ENCODE measurements around the gene TTL. TPM values are rescaled to one million over a fixed set of nuclear protein-coding genes. Genes with fewer than 3 reads are reported as not detected.

TTL gene
- total RNA-seq, 1 experiment from 2014 or later: 58.9 TPM

DNA sequence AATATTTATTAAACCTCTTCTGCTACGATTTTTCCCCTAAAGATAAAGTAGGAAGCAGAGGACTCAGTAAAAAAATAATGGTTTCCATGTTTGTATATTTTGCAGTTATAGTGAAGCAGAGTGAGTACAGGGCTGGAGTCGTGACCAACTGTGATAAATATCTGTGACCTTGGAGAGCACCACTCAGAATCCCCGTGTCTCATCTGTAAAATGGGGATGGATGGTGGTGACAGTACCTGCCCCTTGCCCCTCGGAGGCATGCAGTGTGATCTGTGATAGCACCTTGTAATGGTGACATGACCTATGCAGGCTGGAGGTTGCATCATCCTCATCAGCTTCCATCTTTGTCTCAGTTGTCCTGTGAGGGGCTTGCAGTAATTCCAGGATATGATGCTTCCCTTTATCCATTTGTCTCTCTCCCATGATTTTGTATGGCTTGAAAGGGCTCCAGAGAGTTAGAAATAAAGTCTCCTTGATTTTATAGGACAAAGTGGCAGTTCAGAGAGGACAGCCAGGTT is 5.5 kb downstream of the TTL start:
- no CpG with 5 or more reads among the region's 4 CpGs for WGBS (ENCODE audit: extremely low coverage, insufficient read length, low lambda C conversion rate)
- Mint-ChIP-seq H3K4me3 (no peak overlapping the region), H3K27me3 (ENCODE audit: low read depth) (peaks cover 1% of the 10 kb centered on the region; the same call in 1 of the 2 replicates), H3K4me1 (peaks cover 10 to 12% of the 10 kb centered on the region in 2 experiments), H3K9me3 (no peaks in the 10 kb centered on the region; a peak in 1 of 5 replicates), H3K36me3 (ENCODE audit: insufficient read depth in 1 of 3, low read depth in 3 of 3) (peaks cover 16 to 51% (median 32%) of the 10 kb centered on the region in 3 experiments; a peak in 6 of 7 replicates), H3K27ac (no peak overlapping the region; a peak in 1 of 7 replicates)
- no peak overlapping the region for H4K5ac ChIP-seq (ENCODE audit: insufficient read length, low read depth, low read length)
- H2BK15ac ChIP-seq (ENCODE audit: low read depth, low read length): no peak overlapping the region
- TF ChIP-seq CTCF (conservative IDR thresholded peaks at IDR 0.05): no peak
- H2BK12ac ChIP-seq (ENCODE audit: insufficient read length, low read depth, low read length): no peak overlapping the region
- H3K4ac ChIP-seq (ENCODE audit: low read depth, low read length): no peak overlapping the region
- H2AFZ ChIP-seq (ENCODE audit: low read length): no peak overlapping the region
- H3K9me3 ChIP-seq (ENCODE audit: control insufficient read depth, low read depth, low read length): no peaks in the 10 kb centered on the region
- no peaks in the 10 kb centered on the region; the same call in 1 of the 2 replicates for H3K27me3 ChIP-seq (ENCODE audit: insufficient read depth, low read length)
- H3K23ac ChIP-seq (ENCODE audit: insufficient read length, low read depth, low read length): no peak overlapping the region
- no peak overlapping the region for H3T11ph ChIP-seq (ENCODE audit: low read length)
- H3K27ac ChIP-seq (ENCODE audit: insufficient read length, low read depth, low read length): no peak overlapping the region
- H2BK120ac ChIP-seq (ENCODE audit: low read depth, low read length, poor library complexity, severe bottlenecking): no peak overlapping the region
- H2AK5ac ChIP-seq (ENCODE audit: insufficient read length, low read length): no peak overlapping the region
- no peak for DNase-seq
- no peaks in the 10 kb centered on the region for H4K20me1 ChIP-seq (ENCODE audit: control insufficient read depth, insufficient read depth, insufficient read length)
- no peak overlapping the region for H4K91ac ChIP-seq (ENCODE audit: insufficient read length, low read depth, low read length)
- no peak overlapping the region for H2BK20ac ChIP-seq (ENCODE audit: low read depth, low read length, poor library complexity, severe bottlenecking)
- peaks cover 9% of the 10 kb centered on the region for H3K23me2 ChIP-seq (ENCODE audit: insufficient read length, low read depth, low read length, poor library complexity, severe bottlenecking)
- no peak overlapping the region for H3K9ac ChIP-seq (ENCODE audit: extremely low read depth, insufficient read length, low read length)
- H3K79me1 ChIP-seq (ENCODE audit: insufficient read depth, low read depth, low read length, poor library complexity, severe bottlenecking): no peaks in the 10 kb centered on the region
- H3K14ac ChIP-seq (ENCODE audit: insufficient read depth, low read length): no peak overlapping the region
- H3K4me1 ChIP-seq (ENCODE audit: insufficient read depth, low read length): no peaks in the 10 kb centered on the region; the same call in 1 of the 2 replicates
- H2BK5ac ChIP-seq (ENCODE audit: insufficient read length, low read length): no peak overlapping the region
- peaks cover 6% of the 10 kb centered on the region; the same call in 1 of the 2 replicates for H3K79me2 ChIP-seq (ENCODE audit: insufficient read depth, low read length)
- no peak overlapping the region for H4K8ac ChIP-seq (replicated peaks; ENCODE audit: insufficient read length, low read depth, low read length)
- H3K56ac ChIP-seq (ENCODE audit: insufficient read length, low read depth, low read length): no peak overlapping the region
- H3K18ac ChIP-seq (ENCODE audit: insufficient read length, low read depth, low read length): no peak overlapping the region
- no peak overlapping the region for H3K4me2 ChIP-seq (ENCODE audit: insufficient read depth, insufficient read length, low read length)

Measured in H9 (cell line).